HepG2 (cell line): ENCODE data around the gene THEM5. TPM values are rescaled to one million over a fixed set of nuclear protein-coding genes. Genes with fewer than 3 reads are reported as not detected.
A peak's percentile ranks its signal among the peaks of the same experiment; 100 is the strongest.

ENCODE experiments used
- ATAC-seq: fragments of 200-7000 bp; cut with Tn5 transposase; 3 replicates; pipeline ENCODE4 v1.9.1; 2020; ENCODE audit warnings: mild to moderate bottlenecking, moderate library complexity
- BruUV-seq: library from RNA; stranded (reverse); fragments of 400-500 nt; replicated peaks from 2 replicates; lab custom pipeline; 2021; lab: Mats Ljungman, UMichigan
- CTCF ChIA-PET: fragments of 300-600 bp; formaldehyde crosslinking; extraction: SDS; loops from one replicate; lab custom pipeline; 2021; ENCODE audit warnings: low total read pairs, inconsistent platforms, low intra/inter-chr PET ratio; lab: Yijun Ruan, JAX
- POLR2A ChIA-PET: fragments of 350-600 bp; sonication (Branson Sonifier 250); formaldehyde crosslinking; loops from one replicate; lab custom pipeline; 2020; ENCODE audit warnings: antibody characterized with exemption, inconsistent platforms; lab: Yijun Ruan, JAX
- DNase-seq: peaks from one replicate; pipeline ENCODE4 v3.0.0-alpha.2; 2015; ENCODE audit warnings: low spot score
- FAIRE-seq: peaks from 3 replicates; lab custom pipeline; 2011; peaks lifted over from hg19 to GRCh38; lab: Jason Lieb, UNC
- H2AFZ ChIP-seq: one replicate; pipeline ENCODE4 v1.6.1; 2011; ENCODE audit warnings: low read length, inconsistent platforms
- H3K27ac ChIP-seq: fragments of 300-600 bp; 3 replicates; pipeline ENCODE4 v1.8.0; 2011; ENCODE audit warnings: mixed run types, mild to moderate bottlenecking, mixed read lengths, low read length, inconsistent platforms; ENCODE audit not compliant: insufficient read depth; ENCODE audit errors: extremely low read length
- H3K27me3 ChIP-seq, 2 experiments: fragments of 200-600 bp in 1 of 2; 2 replicates in 1 of 2; 3 replicates in 1 of 2; pipeline versions ENCODE4 v1.6.0 to v1.8.0; 2011; ENCODE audit warnings: low read length in 2 of 2, mild to moderate bottlenecking in 2 of 2, moderate library complexity in 2 of 2, inconsistent platforms in 1 of 2; ENCODE audit not compliant: insufficient read depth in 2 of 2, control insufficient read depth in 1 of 2
- H3K36me3 ChIP-seq, 2 experiments: fragments of 200-600 bp in 1 of 2; replicated peaks in 1 of 2; 2 replicates in 1 of 2; 3 replicates in 1 of 2; pipeline versions ENCODE4 v1.5.1 to v1.8.0; 2011; ENCODE audit warnings: low read length in 2 of 2, inconsistent platforms in 1 of 2; ENCODE audit not compliant: insufficient read depth in 2 of 2, control insufficient read depth in 1 of 2
- H3K4me1 ChIP-seq: 2 replicates; pipeline ENCODE4 v1.5.1; 2012; ENCODE audit warnings: low read length, inconsistent platforms; ENCODE audit not compliant: insufficient read depth
- H3K4me2 ChIP-seq: 2 replicates; pipeline ENCODE4 v1.6.0; 2011; ENCODE audit warnings: low read depth, low read length, inconsistent platforms
- H3K4me3 ChIP-seq, 3 experiments: fragments of 200-600 bp in 1 of 3; sonication (generic), shearing (Covaris generic) in 1 of 3; replicated peaks in 1 of 3; 2 replicates each; pipeline ENCODE4 v1.5.1; 2011 to 2016; ENCODE audit warnings: low read length in 3 of 3, inconsistent platforms in 2 of 3, low read depth in 2 of 3, mild to moderate bottlenecking in 2 of 3, control low read depth in 1 of 3, mixed read lengths in 1 of 3; ENCODE audit not compliant: insufficient read depth in 1 of 3
- H3K79me2 ChIP-seq: one replicate; pipeline ENCODE4 v1.6.1; 2011; ENCODE audit warnings: low read length, inconsistent platforms; ENCODE audit not compliant: insufficient read depth
- H3K9ac ChIP-seq: 2 replicates; pipeline ENCODE4 v1.6.0; 2011; ENCODE audit warnings: mild to moderate bottlenecking, low read depth, low read length, inconsistent platforms; ENCODE audit not compliant: insufficient read depth
- H3K9me3 ChIP-seq: 2 replicates; pipeline ENCODE4 v1.5.1; 2012; ENCODE audit warnings: mild to moderate bottlenecking, low read length
- H4K20me1 ChIP-seq: 2 replicates; pipeline ENCODE4 v1.6.0; 2011; ENCODE audit warnings: inconsistent platforms, mild to moderate bottlenecking, low read length, moderate library complexity; ENCODE audit not compliant: insufficient read depth
- MATR3 ChIP-seq: sonication (generic); formaldehyde crosslinking; IDR thresholded peaks from 2 replicates; pipeline ENCODE4 v1.4.0; 2020; ENCODE audit warnings: missing genetic modification reagents
- POGZ ChIP-seq: sonication (generic); formaldehyde crosslinking; IDR thresholded peaks from 2 replicates; pipeline ENCODE4 v1.4.0; 2020; ENCODE audit warnings: mild to moderate bottlenecking, missing genetic modification reagents
- PRDM4 ChIP-seq: sonication (generic); formaldehyde crosslinking; IDR thresholded peaks from 2 replicates; pipeline ENCODE4 v1.9.0; 2021; ENCODE audit warnings: missing genetic modification reagents, borderline replicate concordance
- ZNF709 ChIP-seq: sonication (generic); formaldehyde crosslinking; IDR thresholded peaks from 2 replicates; pipeline ENCODE4 v1.5.0; 2020; ENCODE audit warnings: mild to moderate bottlenecking, missing genetic modification reagents
- WGBS: methylation state at CpG from one replicate; pipeline ENCODE4 v1.1.6; 2017; ENCODE audit warnings: low lambda C conversion rate; 5-methylcytosine and 5-hydroxymethylcytosine counted together
- in situ Hi-C: cut with HindIII; loops from 2 replicates; pipeline ENCODE4 v1.10.0; 2017; ENCODE audit warnings: low pct_unique_long_range_greater_than_20kb; ENCODE audit not compliant: extremely low pct_ligation_motif_present
- intact Hi-C: fragments of 100-400 bp; cut with micrococcal nuclease; formaldehyde crosslinking; loops from one replicate; pipeline ENCODE4 v1.10.0; 2022; ENCODE audit not compliant: unreplicated experiment
- polyA plus RNA-seq, 8 experiments: library from polyadenylated mRNA; depleted of rRNA in 3 of 8; stranded (reverse) in 7 of 8; unstranded in 1 of 8; fragments of >200 nt; fragmentation: Illumina TruSeq in 4 of 8; extraction: Trizol in 4 of 8; gene quantifications; 2 replicates each; pipeline versions ENCODE4 v1.2.1 to v1.2.3, GENCODE V29; 2011 to 2016; ENCODE audit warnings: low read depth in 4 of 8, missing spikeins in 1 of 8, mixed read lengths in 1 of 8; ENCODE audit not compliant: insufficient read depth in 1 of 8
- total RNA-seq, 5 experiments: library from RNA; depleted of rRNA; stranded (reverse); fragments of >200 nt; fragmentation: Illumina TruSeq; extraction: Trizol; gene quantifications; 2 replicates each; pipeline ENCODE4 v1.2.3, GENCODE V29; 2016; ENCODE audit warnings: low read depth in 1 of 5
- TF ChIP-seq, protein P1 (sequence below): sonication (generic); formaldehyde crosslinking; IDR thresholded peaks from 2 replicates; pipeline ENCODE4 v1.9.0; 2021; ENCODE audit warnings: missing genetic modification reagents, borderline replicate concordance

The THEM5 gene
- total and polyA plus RNA-seq, 2 of the 13 experiments (the other 11 are each of a cell fraction or from before 2014, with no cell fraction given) = not detected

DNA sequence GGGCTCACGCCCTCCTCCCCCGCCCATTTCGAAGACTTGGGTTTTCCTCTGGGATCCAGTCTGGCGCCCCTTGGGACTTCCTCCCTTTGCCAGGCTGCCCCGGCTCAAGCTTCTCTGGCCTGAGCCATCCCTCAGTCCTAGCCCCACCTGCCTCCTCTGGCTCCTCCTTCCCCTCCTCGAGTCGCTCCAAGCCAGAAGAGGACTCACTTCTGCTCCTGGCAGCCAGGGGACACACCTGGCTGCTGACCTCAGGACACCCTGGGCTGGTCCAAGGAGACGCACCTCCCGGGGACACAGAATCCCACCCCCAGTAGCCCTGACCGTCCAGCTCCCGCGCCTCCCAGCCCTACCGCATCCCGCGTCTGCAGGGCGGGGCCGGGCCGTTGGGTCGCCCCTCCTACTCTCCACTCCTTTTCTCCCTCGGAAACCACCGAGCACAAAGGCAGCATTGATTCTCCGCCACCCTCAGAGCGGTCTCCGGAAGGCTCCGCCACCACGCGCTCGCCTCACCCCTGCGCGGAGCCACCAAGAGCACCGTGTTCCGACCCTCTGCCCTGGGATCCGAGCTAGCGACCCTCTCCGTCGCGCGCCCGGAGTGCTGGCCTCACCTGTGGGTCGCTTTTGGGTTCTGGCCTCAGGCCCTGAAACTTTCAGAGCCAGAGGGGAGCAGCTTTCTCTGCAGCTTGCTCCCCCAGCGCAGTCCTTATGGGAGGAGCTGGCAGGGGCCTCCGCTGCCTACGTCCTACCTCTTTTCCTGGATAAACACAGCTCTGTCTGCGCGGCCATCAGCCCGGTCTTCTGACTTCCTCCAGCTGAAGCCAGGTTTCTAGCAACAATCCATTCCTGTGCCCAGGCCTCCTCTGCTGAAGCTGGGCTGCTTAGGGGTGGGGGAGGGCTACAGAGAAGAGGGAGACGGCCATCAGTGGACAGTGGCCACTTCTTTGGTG is 13.8 kb downstream of the THEM5 start, which contains the start of gene C2CD4D (continued):
- TF ChIP-seq, protein P1, sequence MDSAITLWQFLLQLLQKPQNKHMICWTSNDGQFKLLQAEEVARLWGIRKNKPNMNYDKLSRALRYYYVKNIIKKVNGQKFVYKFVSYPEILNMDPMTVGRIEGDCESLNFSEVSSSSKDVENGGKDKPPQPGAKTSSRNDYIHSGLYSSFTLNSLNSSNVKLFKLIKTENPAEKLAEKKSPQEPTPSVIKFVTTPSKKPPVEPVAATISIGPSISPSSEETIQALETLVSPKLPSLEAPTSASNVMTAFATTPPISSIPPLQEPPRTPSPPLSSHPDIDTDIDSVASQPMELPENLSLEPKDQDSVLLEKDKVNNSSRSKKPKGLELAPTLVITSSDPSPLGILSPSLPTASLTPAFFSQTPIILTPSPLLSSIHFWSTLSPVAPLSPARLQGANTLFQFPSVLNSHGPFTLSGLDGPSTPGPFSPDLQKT (CRISPR knock-in tag) = no peak
- TF ChIP-seq POGZ (CRISPR knock-in tag) = peak; percentile 55
- no peak for TF ChIP-seq MATR3 (CRISPR knock-in tag)
- TF ChIP-seq PRDM4 = no peak

DNA sequence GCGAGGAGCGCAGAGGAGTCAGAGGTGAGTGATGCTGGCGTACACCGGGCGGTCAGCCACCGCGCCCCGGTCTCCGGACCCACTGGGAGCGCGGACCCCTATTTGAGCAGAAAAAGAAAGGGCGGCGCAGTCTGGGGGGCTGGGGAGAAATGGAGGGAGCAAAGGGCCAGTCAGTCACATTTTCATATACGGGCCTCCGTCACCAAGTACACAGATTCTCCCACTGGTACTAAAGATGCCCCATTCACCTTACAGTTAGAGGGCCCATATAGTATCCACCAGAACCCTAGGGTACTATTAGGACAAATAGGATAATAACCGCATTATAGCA is 14.5 kb downstream of the THEM5 start:
- BruUV-seq = no TSS peak
- Histone ChIP-seq H3K36me3 (no peaks in the 10 kb centered on the region), H3K4me3 (no peak overlapping the region; a peak in 1 of 6 replicates), H3K9me3 (no peaks in the 10 kb centered on the region), H2AFZ (no peak overlapping the region), H3K79me2 (no peaks in the 10 kb centered on the region), H3K27ac (no peak overlapping the region), H3K4me2 (peak overlapping the region; percentile 66; the same call in 1 of the 2 replicates), H3K9ac (no peak overlapping the region), H3K27me3 (no peaks in the 10 kb centered on the region), H3K4me1 (peaks cover 65% of the 10 kb centered on the region), H4K20me1 (no peaks in the 10 kb centered on the region)
- no peak for FAIRE-seq
- intact Hi-C loops = loop anchor here (10.0 kb wide), 3 partner anchors 74 to 394 kb away; partner anchors contain the start of genes MRPL9 and TUFT1
- no peak for DNase-seq
- no peak for TF ChIP-seq ZNF709 (CRISPR knock-in tag)
- ATAC-seq = no peak
- in situ Hi-C loops = loop anchor here (10.0 kb wide), 2 partner anchors 124 to 244 kb away; partner anchors contain the start of gene CELF3
- ChIA-PET CTCF (no interaction called here), POLR2A (interaction anchor here (1.2 to 1.4 kb wide), 4 partner anchors 9 to 299 kb away, joined by 3 to 10 read pairs (median 5); partner anchors contain the start of genes MRPL9 and TUFT1)
- WGBS = 98% methylated on average over 12 of the region's 16 CpGs
